ENCODE data around the gene ACER2. TPM values are rescaled to one million over a fixed set of nuclear protein-coding genes. Genes with fewer than 3 reads are reported as not detected.

ACER2 gene
- total and polyA plus RNA-seq, 2 donors (not counting 1 experiment from before 2014, with no cell fraction given), result 1.2 to 4.5 TPM

- no peaks in the 10 kb centered on the region for H3K36me3 ChIP-seq (ENCODE audit: control insufficient read depth, insufficient read depth, low read length)
Measured at GRCh38 chr9:19497276-19497675, 88.5 kb downstream of the ACER2 start.

GRCh38 chr9:19498015-19498414 lies 89.2 kb downstream of the ACER2 start:
- peak; percentile 2 to 81 for DNase-seq (ENCODE audit: low read depth in 2 of 2)
- H3K4me1 ChIP-seq (ENCODE audit: control insufficient read depth, extremely low read depth, insufficient read depth, low read length), result peaks cover 6% of the 10 kb centered on the region
- no peak overlapping the region for H3K9ac ChIP-seq (ENCODE audit: insufficient read depth, low read length)

More at GRCh38 chr9:19497276-19497675, 88.5 kb downstream of the ACER2 start:
- TF ChIP-seq EZH2 (IDR thresholded peaks at IDR 0.05; ENCODE audit: low read length, missing control alignments) (no peak), CTCF (conservative IDR thresholded peaks at IDR 0.05 in 1 of 2, IDR thresholded peaks at IDR 0.05 in 1 of 2; ENCODE audit: low read depth in 1 of 2, low read length in 2 of 2) (no peak)
- Histone ChIP-seq H3K9me3 (ENCODE audit: control insufficient read depth, insufficient read depth, low read depth, low read length) (no peaks in the 10 kb centered on the region), H3K27me3 (ENCODE audit: control insufficient read depth, insufficient read depth, low read length) (peaks cover 4% of the 10 kb centered on the region), H4K20me1 (ENCODE audit: control insufficient read depth, extremely low read depth, insufficient read depth, low read length) (no peaks in the 10 kb centered on the region), H3K79me2 (ENCODE audit: control insufficient read depth, insufficient read depth, low read length) (no peaks in the 10 kb centered on the region), H2AFZ (ENCODE audit: low read length) (no peak overlapping the region), H3K4me2 (ENCODE audit: extremely low read depth, insufficient read depth, low read length) (no peak overlapping the region), H3K27ac (ENCODE audit: insufficient read depth, low read length) (no peak overlapping the region), H3K4me1 (ENCODE audit: control insufficient read depth, extremely low read depth, insufficient read depth, low read length) (peaks cover 6% of the 10 kb centered on the region), H3K9ac (ENCODE audit: insufficient read depth, low read length) (no peak overlapping the region), H3K4me3 (replicated peaks in 1 of 4; ENCODE audit: control extremely low read depth in 1 of 4, insufficient read depth in 1 of 4, low read depth in 3 of 4, low read length in 4 of 4) (no peak overlapping the region)
- DNase-seq (ENCODE audit: low read depth in 2 of 2), result no peak

More at GRCh38 chr9:19498015-19498414, 89.2 kb downstream of the ACER2 start:
- Histone ChIP-seq H4K20me1 (ENCODE audit: control insufficient read depth, extremely low read depth, insufficient read depth, low read length) (no peaks in the 10 kb centered on the region), H3K36me3 (ENCODE audit: control insufficient read depth, insufficient read depth, low read length) (no peaks in the 10 kb centered on the region), H2AFZ (ENCODE audit: low read length) (no peak overlapping the region), H3K4me2 (ENCODE audit: extremely low read depth, insufficient read depth, low read length) (no peak overlapping the region), H3K79me2 (ENCODE audit: control insufficient read depth, insufficient read depth, low read length) (no peaks in the 10 kb centered on the region), H3K27ac (ENCODE audit: insufficient read depth, low read length) (no peak overlapping the region), H3K27me3 (ENCODE audit: control insufficient read depth, insufficient read depth, low read length) (peaks cover 4% of the 10 kb centered on the region), H3K9me3 (ENCODE audit: control insufficient read depth, insufficient read depth, low read depth, low read length) (no peaks in the 10 kb centered on the region), H3K4me3 (replicated peaks in 1 of 4; ENCODE audit: control extremely low read depth in 1 of 4, insufficient read depth in 1 of 4, low read depth in 3 of 4, low read length in 4 of 4) (no peak overlapping the region)
- TF ChIP-seq CTCF (conservative IDR thresholded peaks at IDR 0.05 in 1 of 2, IDR thresholded peaks at IDR 0.05 in 1 of 2; ENCODE audit: low read depth in 1 of 2, low read length in 2 of 2) (no peak), EZH2 (IDR thresholded peaks at IDR 0.05; ENCODE audit: low read length, missing control alignments) (no peak)

Other genes starting within 250 kb of the ACER2 start
- gene DENND4C, start 178.3 kb upstream of the ACER2 start, total RNA-seq, result 74.2 and 87.0 TPM in 2 replicates
- 25.5 and 27.4 TPM in 2 replicates for gene DENND4C, start 178.3 kb upstream of the ACER2 start, polyA plus RNA-seq
- gene RPS6, start 28.8 kb upstream of the ACER2 start, total RNA-seq, result 1,988 and 2,298 TPM in 2 replicates
- gene RPS6, start 28.8 kb upstream of the ACER2 start, polyA plus RNA-seq, result 2,016 and 2,044 TPM in 2 replicates

Data from fibroblast of lung (primary cell).